GM21381 (cell line): ENCODE measurements around the gene NOMO2.
"Not testable (repeated sequence)": the region's sequence is repeated elsewhere in the genome, so short reads cannot be mapped to it uniquely, and the experiment has no call there.

Source experiments
- ATAC-seq: cut with Tn5 transposase; IDR thresholded peaks from one replicate; pipeline ENCODE4 v1.9.1; 2021; ENCODE audit warnings: mild to moderate bottlenecking, moderate library complexity; ENCODE audit not compliant: unreplicated experiment

NOMO2 gene

DNA sequence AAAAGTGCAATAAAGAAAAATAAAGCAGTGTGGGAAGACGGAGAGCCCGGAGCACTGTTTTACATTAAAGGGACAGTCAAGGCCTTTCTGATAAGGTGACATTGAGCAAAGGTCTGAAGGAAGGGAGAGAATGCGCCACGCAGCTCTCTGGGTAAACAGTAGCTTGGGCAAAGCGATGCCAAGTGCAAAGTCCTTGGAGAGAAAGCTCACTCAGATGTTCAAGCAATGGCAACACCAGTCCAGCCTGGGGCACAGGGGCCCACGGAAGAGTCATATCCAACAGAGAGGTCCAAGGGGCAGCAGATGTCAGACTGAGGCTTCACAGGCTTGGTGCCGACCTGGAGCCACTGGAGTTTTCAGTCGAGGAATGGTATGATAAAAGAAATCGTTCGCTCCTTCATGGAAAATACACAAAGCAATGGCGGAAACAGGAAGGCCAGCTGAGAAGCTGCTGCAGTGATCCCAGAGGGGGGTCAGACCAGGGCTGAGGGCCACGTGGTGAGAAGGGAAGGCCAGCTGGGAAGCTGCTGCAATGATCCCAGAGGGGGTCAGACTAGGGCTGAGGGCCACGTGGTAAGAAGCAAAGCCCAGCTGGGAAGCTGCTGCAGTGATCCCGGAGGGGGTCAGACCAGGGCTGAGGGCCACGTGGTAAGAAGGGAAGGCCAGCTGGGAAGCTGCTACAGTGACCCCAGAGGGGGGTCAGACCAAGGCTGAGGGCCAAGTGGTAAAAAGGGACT, 40.3 kb downstream of the NOMO2 start:
- not testable (repeated sequence) for ATAC-seq

DNA sequence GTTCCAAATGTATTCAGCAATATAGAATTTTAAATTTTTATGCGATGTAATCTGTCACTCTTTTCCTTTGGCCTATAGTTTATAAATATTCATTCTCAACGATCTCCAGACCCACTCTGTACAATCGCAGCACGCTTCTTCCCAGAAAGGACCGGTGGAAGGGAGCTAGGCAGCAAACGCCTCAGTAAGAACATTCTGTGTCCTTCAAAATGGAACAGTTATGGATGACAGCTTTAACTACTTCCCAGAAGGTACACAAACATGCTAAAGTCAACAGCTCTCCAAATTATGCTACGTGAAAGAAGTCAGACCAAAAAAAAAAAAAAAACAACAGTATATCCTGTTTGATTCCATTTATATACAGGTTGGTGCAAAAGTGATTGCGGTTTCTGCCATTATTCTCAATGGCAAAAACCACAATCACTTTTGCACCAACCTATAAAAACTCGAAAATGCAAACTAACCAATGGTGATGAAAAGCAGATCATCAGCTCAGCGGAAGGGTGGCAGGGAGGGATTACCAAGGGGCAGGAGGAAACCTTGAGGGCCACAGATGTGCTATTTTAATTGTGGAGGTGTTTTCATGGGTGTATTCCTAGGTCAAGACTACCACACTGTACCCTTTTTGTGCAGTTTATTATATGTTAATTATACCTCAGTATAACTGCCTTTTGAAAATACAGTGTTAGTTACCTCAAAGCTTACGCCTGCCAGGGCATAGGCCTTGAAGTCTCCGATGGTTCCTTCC, 43.2 kb downstream of the NOMO2 start:
- ATAC-seq, result not testable (repeated sequence)

DNA sequence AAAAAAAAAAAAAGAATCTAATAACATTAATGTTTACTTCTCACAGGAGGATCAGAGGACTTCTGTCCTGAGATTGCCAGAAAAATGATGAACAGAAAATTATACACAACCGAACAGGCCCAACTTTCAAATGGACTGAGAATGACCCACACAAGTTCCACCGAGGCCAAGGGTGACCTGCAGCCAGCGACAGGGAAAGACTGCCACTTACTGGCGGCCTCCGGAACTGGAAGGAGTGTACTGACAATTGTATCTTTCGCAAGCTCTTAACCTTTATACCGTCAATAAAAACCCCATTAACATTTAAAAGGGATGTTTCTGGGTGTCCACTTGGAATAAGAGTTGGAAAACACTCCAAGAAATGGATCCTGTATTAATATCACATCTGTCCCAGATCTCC, 63.5 kb downstream of the NOMO2 start:
- not testable (repeated sequence) for ATAC-seq

DNA sequence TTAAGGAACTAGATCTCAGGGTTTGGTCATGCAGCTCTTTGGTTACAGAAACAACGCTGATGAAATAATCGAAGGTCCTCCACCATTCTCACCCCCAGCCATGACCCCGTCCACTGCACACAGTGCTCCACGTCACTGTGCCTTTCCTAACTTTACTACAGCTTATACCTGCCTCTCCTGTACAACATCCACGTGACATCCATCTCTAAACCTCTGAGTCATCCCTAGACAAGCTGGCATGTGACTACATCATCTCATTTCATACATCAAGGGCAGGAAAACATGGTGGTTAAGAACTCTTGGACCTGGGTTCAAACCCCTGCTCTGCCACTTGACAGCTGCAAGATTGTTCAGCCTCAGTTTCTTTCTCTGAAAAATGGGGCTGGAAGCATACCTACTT, 64.9 kb downstream of the NOMO2 start:
- ATAC-seq, result not testable (repeated sequence)

DNA sequence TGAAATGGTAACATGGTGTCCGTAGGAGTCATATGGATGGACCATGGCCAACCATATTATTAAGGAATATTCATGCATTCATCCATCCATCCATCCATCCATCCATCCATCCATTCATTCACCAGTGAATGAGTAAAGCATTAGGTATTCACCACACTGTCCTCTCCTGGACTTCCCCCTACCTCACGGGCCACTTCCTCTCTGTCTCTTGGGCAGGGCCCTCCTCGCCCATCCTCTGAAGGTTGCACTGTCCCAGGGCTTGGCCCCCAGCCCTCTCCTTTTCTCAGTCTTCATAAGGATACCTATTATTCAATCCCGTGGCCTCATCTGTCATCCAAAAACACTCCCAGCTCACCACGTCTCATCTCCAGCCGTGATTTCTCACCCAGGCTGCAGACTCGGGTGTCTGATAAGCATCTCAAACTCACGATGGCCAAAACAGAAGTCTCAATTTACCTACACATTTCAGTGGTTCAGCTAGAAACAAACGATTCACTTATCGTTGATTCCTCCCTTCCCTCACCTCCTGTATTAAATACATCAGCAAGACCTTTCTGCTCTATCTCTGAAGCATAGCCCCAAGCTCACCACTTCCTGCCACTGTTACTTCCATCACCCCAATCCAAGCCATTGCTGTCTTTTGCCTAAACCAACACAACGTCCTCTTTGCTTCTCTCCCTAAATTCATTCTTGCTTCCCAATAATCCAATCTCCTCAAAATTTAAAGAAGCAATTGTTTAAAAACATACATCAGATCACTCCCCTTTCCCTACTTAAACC, 69.6 kb downstream of the NOMO2 start:
- ATAC-seq, result not testable (repeated sequence)

DNA sequence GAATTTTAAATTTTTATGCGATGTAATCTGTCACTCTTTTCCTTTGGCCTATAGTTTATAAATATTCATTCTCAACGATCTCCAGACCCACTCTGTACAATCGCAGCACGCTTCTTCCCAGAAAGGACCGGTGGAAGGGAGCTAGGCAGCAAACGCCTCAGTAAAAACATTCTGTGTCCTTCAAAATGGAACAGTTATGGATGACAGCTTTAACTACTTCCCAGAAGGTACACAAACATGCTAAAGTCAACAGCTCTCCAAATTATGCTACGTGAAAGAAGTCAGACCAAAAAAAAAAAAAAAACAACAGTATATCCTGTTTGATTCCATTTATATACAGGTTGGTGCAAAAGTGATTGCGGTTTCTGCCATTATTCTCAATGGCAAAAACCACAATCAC, 125.9 kb downstream of the NOMO2 start:
- not testable (repeated sequence) for ATAC-seq

DNA sequence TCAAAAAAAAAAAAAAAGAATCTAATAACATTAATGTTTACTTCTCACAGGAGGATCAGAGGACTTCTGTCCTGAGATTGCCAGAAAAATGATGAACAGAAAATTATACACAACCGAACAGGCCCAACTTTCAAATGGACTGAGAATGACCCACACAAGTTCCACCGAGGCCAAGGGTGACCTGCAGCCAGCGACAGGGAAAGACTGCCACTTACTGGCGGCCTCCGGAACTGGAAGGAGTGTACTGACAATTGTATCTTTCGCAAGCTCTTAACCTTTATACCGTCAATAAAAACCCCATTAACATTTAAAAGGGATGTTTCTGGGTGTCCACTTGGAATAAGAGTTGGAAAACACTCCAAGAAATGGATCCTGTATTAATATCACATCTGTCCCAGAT, 146.1 kb downstream of the NOMO2 start:
- not testable (repeated sequence) for ATAC-seq

DNA sequence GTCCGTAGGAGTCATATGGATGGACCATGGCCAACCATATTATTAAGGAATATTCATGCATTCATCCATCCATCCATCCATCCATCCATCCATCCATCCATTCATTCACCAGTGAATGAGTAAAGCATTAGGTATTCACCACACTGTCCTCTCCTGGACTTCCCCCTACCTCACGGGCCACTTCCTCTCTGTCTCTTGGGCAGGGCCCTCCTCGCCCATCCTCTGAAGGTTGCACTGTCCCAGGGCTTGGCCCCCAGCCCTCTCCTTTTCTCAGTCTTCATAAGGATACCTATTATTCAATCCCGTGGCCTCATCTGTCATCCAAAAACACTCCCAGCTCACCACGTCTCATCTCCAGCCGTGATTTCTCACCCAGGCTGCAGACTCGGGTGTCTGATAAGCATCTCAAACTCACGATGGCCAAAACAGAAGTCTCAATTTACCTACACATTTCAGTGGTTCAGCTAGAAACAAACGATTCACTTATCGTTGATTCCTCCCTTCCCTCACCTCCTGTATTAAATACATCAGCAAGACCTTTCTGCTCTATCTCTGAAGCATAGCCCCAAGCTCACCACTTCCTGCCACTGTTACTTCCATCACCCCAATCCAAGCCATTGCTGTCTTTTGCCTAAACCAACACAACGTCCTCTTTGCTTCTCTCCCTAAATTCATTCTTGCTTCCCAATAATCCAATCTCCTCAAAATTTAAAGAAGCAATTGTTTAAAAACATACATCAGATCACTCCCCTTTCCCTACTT, 152.2 kb downstream of the NOMO2 start:
- not testable (repeated sequence) for ATAC-seq

DNA sequence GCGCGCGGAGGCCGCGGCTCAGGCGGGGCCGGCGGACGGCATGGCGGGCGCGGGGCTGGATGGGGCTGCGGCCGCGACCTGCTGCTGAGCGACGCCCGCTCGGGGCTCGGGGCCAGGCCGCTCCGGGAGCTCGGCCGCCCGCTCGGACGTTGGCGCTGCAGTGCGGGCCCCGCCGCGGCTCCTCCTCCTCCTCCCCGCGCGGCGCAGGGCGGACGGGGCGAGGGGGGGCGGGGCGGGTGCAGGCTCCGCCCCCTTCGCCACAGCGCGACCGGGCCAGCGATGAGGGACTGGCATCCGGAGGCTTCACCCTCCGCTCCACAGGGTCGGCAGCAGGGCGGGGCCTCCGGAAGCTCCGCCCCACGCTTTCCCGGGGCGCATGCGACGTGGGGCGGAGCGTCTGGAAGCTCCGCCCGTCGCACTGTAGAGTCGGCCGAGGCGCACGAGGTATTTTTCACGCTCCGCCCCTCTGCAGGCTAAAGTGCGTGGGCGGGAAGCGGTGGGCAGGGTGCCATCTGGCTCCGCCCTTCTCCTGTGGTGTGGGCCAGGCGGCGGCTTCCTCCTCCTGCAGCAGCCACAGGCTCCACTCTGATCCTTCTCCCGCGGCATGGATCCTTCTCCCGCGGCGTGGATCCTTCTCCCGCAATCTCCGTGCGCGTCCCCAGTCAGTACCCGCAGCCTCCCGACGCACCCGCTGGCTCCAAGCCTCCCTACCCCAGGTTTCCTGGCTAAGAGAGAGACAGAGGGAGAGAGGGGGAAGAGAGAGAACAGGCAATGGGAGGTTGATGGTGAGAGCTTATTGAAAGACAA, 159.8 kb downstream of the NOMO2 start:
- not testable (repeated sequence) for ATAC-seq

DNA sequence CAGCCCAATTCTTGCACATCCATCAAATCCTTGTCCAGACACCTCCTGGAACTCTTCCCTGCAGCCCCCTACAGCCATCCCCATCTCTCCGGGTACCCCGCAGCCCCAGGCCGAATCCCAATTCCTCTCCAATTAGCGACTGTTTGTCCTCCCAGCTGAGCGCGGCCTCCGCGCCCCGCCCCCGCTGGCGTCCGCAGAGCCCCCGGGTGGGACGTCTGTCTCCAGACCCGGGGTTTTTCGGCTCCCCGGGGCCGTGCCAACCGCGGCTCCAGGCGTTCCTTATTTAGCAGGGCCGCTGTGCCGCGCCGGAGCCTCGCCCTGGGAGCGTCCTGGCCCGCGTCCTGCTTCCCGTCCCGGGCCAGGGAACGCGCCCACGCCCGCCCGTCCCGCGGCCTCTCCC, 160.7 kb downstream of the NOMO2 start:
- ATAC-seq, result not testable (repeated sequence)

DNA sequence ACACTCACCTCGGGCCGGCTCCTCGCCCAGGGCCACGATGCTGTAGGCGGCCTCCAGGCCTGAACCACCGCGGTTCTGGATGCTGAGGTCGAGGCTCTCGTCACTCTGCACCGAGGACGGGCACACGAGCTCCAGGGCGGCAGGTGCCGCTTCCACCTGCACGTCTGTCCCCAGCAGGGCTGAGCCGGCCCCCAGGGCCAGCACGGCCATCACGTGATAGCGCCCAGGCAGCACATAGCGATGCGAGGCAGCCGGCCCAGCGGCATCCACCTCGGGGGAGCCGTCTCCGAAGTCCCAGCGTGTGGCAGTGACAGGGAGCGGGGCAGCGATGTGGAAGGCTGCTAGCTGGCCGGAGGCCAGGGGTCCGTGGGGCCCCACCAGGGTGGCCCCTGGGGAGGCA, 167.5 kb downstream of the NOMO2 start:
- ATAC-seq, result not testable (repeated sequence)

DNA sequence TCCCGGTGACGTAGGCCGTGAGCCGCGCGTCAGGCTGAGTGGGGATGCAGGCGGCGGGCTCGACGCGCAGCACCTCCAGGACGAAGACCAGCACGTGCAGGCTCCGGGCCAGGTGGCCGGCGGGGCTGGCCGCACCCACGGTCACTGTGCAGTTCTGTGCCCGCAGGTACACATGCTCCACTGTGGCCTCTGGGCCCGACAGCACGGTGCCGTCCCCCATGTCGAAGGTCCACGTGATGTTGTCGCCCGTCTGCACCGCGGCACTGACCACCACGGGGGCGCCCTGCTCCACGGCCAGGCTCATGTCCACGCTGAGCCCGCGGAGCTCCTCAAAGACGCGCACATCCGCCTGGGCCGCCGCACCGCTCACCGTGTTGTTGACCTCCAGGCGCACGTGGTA, 174.1 kb downstream of the NOMO2 start:
- ATAC-seq, result not testable (repeated sequence)

DNA sequence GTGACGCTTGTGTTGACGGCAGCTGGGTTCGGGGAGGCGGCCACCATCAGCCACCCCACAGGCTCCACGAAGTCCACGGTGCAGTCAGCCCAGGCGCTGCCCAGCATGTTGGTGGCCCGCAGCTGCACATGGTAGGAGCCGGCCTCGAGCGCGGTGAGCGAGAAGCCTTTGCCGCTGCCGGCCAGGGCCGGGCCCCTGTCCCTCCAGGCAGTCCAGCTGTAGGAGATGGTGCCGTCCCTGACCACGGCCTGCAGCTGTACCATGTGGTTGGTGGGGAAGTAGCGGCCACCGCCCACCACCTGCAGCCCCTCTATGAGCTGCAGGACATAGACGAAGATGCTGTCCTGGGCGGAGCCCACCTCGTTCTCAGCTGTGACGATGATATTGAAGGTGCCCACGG, 175.4 kb downstream of the NOMO2 start:
- ATAC-seq, result not testable (repeated sequence)

DNA sequence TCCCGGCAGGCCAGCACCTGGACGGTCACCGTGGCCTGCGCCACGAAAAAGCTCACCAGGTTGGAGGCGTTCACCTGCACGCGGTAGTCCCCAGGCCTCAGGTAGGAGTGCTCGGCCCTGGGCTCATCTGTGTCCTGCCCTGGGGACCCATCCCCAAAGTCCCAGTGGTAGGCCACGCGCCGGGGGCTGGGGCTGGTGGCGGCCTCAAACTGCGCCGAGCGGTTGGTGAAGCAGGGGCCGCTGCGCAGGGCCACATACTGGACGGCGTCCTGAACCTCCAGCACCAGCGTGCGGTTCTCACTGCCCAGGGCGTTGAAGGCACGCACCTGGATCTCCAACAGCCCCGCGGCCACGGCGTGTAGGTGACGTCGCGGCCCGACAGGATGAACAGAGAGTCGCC, 176.6 kb downstream of the NOMO2 start:
- ATAC-seq, result not testable (repeated sequence)

DNA sequence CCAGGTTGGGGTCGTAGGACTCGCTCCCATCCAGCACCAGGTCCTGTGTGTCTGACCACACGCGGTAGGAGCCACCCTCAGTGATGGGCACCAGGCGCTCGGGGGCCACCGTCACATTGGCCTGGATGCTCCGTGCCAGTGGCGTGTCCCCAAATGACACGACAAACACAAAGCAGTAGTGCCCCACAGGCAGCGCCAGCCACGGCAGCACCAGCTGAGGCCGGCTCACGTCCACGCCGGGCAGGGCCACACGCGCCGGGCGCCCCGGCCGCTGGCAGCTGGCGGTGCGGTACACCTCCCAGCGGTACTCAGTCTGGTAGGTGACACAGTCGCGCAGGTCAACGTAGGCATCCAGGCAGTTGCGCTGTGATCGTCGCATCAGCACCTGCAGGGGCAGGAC, 177.0 kb downstream of the NOMO2 start:
- ATAC-seq, result not testable (repeated sequence)

DNA sequence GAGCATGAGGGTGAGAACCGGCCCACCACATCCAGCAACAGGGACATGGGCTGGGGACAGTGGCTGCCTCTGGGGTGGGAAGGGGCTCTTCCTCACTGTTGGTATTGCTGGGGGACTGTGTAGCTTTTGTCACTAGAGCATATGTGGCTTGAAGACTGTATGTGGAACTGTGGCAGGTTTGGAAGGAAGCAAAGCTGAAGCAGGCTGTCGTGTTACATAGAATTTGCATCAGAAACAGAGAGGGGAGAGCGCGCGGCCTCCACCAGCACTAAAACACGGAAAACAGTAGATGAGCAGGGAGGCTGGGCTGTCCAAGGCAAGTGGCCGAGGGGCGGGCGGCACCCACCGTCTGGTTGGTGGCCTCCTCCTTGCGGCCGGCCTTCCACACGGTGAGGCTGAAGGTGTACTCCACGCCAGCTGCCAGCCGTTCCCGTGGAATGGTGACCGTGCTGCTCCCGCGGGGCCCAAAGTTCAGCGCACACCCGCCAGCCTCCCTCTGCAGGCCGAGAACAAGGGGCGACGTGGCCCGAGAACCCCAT, 177.7 kb downstream of the NOMO2 start:
- ATAC-seq, result not testable (repeated sequence)

DNA sequence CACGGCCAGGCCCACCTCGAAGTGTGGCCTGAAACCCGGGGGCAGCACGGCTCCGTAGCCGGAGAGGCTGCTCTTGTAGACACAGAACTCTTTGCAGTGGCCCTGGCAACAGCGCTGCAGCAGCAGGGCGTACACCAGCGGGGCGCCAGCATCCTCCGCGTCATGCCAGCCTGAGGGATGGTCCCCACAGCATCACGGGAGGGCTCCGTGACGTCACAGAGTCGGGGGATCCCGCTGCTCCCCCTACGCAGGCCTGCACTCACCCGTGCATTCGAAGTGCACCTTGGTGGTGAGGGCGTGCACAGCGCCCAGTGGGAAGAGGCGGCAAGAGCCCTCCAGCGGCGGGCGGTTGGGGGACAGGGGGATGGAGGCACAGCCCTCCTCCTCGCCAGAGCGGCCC, 179.2 kb downstream of the NOMO2 start:
- not testable (repeated sequence) for ATAC-seq
